ENCODE data around the gene IGF2BP3.
"Not testable (repeated sequence)": the region's sequence is repeated elsewhere in the genome, so short reads cannot be mapped to it uniquely, and the experiment has no call there.

Gene IGF2BP3

DNA sequence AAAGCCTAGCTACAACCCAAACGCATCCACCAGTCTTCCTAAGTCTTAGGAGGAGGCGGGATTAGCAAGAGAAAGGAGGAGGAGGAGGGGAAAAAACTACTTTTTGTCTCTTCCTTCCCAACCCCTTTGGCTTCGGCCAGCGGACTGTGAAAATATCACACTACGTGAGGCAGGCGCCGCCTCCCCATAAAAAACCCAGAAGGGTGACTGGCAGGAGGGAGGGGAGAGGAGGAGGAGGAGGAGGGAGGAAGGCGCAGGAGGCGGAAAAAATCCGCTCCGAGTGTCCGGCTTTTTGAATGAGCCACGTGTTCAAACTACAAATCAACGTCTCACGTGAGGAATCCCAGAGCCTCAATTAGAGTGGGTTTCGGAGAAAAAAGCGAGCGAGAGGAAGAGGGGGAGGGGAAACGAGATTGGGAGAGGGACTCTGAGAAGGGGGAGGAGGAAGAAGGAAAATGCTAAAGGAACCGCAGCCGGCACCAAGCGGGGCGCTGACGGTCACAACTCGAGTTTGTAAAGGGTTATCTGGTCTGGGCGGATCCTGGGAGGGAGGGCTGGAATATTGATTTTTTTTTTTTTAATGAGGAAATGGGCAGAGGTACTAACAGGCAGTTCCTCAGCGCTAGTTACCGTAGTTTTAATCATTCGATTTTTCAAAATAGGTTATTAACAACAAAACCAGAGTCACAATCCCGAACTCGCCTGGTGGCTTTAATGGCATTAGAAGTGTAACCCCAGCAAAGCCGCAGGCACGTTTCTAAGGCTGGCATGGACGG is at the start of gene IGF2BP3:
IGF2BP3 (minus strand) TSS at position 162 of the 776 bp plus-strand sequence. CDS start 381 bp downstream, outside the sequence.
- no peak for ATAC-seq

DNA sequence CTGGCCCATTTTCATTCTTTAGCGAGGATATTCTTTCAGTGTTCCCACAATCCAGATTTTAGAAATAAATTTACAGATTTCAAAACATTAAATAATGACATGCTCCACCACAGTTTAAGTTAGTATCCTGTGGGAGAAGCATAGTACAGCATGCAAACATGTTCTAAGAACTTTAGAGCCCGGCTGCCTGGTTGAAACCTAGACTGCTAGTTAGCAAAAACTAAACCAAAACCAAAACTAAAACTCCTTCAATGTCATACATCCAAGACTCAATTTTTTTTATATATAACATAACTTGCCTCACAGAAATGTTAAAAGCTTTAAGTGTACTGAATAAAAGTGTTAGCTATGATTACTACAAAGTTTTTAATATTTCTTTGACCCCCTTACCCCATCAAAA is 44.5 kb upstream of the IGF2BP3 start:
- peak; percentile 55 to 85 for ATAC-seq

DNA sequence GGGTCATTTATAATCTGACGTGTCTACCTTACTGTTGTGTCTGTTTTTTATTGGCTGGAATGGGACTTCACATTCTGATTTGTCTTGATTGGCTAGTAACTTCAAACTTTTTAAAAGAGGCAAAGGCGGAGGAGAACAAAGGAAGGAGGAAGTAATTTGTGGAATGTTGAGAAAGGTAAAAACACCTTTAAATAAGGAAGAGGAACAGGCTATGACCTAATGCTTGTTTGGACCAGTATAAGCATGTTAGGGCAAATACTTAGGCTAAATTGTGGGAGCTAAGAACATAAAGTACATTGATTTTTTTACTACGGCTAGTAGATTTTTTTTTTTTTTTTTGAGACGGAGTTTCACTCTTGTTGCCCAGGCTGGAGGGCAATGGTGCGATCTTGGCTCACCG is 43.5 kb upstream of the IGF2BP3 start:
- ATAC-seq: not testable (repeated sequence)

DNA sequence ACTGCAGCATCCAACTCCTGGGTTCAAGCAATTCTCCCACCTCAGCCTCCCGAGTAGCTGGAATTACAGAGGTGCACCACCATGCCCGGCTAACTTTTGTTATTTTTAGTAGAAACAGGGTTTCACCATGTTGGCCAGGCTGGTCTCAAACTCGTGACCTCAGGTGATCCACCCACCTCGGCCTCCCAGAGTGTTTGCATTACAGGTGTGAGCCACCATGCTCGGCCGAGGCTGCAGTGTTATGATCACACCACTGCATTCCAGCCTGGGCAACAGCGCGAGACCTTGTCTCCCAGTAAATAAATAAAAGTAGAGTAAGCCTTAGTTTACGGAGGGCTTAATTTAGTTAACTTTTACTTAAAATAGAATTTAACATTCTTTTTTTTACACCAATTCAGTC is 23.7 kb upstream of the IGF2BP3 start:
- ATAC-seq: no peak

DNA sequence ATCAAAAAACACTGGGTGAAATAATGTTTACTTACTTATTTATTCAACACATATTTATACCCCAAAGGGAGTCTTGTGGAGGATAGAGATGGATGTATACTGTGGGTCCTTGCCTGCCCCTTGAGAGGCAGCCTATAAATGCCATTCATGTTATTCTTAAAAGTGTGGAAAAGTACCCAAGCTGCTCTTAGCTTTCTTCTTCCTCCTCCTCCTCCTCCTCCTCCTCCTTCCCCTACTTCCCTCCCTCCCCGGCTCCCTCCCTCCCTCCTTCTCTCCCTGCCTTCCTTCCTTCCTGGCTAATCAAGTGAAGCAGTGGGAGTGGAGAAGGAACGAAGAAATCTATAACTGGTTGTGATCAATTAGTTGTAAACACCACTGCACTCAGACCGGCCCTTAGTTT is 21.2 kb upstream of the IGF2BP3 start:
- no peak for ATAC-seq

DNA sequence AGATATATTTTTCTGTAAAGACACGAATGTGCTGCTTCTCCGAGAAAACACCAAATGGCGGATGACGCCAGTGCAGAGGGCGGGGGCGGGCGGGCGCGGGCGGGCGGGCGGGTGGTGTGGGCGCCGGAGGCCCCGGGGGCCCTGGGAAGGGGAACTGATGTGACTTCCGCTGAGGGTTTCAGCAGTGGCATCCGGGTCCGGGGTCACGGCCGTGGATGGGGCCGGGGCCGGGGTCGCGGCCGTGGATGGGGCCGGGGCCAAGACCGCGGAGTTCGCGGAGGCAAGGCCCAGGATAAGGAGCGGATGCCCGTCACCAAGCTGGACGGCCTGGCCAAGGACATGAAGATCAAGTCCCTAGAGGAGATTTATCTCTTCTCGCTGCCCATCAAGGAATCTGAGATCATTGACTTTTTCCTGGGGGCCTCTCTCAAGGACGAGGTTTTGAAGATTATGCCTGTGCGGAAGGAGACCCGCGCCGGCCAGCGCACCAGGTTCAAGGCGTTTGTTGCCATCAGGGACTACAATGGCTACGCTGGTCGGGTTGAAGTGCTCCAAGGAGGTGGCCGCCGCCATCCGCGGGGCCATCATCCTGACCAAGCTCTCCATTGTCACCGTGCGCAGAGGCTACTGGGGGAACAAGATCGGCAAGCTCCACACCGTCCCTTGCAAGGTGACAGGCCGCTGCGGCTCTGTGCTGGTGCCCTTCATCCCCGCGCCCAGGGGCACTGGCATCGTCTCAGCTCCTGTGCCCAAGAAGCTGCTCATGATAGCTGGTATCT is 20.3 kb upstream of the IGF2BP3 start:
- peak; percentile 73 to 86 for ATAC-seq

DNA sequence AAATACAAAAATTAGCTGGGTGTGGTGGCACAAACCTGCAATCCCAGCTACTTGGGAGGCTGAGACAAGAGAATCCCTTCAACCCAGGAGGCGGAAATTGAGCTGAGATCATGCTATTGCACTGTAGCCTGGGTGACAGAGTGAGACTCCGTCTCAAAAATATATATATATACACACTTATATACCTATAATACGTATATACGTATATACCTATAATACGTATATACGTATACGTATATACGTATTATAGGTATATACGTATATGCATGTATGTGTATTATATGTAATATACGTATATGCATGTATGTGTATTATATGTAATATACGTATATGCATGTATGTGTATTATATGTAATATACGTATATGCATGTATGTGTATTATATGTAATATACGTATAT is 18.4 kb upstream of the IGF2BP3 start:
- not testable (repeated sequence) for ATAC-seq

DNA sequence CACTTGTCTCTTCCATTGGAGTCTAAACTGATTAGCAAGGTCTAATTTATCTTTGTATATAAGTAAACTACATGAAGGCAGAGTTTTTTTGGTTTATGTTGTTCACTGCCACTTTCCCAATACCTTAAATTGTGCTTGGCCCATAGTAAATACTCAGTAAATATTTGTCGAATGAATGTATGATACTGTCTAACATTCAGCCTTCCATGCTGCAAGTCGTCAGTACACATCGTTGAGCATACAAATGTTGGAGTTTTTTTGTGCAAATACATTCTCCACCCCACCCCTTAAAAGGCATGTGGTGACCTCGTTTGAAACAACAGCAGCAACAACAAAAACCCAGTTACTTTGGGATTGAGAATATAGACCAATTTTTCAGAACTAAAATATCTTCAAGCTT is 17.4 kb upstream of the IGF2BP3 start:
- no peak for ATAC-seq

DNA sequence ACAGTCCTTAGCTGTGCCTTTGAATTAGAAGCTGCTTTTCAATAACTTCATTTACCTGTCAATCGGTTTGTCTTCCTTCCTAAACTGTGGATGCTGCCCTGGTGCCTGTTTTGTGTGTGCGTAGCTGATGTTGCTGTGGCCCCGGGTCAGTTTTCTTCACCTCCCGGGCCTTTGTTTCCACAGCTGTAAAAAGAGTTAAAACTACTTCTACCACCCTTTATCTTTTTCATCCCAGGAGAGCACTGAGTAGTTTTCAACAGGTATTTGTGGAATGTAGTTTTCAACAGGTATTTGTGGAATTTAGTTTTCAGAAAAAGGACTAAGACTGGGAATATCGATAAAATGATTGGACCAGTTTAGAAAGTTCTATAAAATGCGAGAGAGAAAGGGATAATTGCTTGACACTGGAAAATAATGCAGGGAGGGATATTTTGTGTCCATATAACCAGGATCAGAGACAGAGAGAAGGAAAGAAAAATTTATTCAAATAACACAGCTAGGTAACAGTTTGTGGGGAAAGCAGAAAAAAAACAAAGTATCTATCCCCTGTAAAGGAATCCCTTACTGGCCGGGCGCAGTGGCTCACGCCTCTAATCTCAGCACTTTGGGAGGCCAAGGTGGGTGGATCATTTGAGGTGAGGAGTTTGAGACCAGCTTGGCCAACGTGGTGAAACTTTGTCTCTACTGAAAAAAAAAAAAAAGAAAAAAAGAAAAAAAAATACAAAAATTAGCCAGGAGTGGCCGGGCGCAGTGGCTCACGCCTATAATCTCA is 15.9 kb upstream of the IGF2BP3 start:
- no peak for ATAC-seq

DNA sequence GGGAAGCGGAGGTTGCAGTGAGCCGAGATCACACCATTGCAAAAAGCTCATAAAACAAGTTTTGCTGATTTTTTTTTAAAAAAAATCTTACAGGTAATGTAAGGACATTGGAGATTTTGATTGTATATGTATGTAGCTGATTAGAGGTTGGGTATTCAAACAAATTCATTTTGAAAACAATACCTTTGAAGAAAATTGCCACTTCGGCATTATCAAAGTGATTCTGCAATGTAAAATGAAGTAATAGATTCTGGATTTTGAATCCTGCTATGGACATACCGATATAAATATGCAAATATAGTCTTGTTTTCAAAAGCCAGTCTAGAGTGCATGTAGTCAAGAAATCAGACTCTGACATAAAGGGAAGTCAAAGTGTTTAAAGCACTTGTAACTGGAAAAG is 12.4 kb upstream of the IGF2BP3 start:
- ATAC-seq: no peak

DNA sequence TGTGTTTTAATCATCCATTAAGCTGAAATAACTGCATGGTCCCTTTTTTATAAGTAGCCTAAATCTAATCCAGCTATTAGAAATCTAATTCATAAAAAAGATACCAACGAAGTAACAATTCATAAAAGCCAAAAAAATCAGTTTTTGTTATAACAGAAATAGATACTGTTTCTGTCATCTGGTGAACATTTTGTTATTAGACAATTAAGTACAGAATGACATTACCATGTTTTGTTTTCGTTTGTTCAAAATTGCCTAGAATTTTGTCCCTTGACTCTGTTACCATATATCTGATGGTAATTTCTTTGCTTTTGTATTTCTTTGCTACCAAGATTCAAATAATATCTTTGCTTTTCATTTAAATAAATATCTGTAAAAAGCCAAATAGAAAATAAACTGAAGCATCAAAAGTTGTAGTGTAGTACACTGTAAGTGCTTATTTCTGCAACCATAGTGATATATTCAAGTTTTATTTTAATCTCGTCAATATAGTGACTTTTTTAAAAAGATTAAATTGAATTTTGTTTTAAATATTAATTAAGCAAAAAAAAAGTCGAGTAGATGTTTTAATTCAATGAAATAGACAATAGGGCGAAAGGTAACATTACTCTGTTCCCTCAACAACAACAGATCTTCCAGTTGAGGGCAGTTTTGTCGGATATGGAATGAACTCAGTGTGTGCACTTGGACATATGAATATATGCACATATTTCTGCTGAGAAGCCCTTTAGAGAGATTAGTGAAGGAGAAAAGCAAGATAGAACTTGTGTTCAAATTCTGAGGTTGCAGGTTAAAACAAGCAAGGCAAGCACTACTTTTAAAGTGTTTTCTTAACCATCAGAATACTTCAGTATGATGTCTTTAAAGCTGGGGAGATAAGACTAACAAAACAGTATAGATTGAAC is 7.9 kb upstream of the IGF2BP3 start:
- no peak for ATAC-seq

DNA sequence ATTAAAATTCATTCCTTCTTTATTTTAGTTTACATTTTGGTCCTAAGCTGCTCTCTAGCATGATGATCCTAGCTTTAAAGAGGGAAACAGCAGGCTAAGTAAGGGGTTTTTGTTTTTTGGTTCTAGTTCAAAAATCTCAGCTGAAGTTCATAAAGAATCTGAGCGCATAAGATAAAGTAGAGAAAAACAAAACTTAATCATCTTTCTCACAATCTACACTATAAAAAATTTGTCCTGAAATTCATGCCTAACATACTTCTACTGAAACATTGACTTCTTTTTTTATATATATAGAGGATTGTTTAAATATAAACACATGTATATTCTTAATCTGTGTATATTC is 6.8 kb upstream of the IGF2BP3 start:
- no peak for ATAC-seq

DNA sequence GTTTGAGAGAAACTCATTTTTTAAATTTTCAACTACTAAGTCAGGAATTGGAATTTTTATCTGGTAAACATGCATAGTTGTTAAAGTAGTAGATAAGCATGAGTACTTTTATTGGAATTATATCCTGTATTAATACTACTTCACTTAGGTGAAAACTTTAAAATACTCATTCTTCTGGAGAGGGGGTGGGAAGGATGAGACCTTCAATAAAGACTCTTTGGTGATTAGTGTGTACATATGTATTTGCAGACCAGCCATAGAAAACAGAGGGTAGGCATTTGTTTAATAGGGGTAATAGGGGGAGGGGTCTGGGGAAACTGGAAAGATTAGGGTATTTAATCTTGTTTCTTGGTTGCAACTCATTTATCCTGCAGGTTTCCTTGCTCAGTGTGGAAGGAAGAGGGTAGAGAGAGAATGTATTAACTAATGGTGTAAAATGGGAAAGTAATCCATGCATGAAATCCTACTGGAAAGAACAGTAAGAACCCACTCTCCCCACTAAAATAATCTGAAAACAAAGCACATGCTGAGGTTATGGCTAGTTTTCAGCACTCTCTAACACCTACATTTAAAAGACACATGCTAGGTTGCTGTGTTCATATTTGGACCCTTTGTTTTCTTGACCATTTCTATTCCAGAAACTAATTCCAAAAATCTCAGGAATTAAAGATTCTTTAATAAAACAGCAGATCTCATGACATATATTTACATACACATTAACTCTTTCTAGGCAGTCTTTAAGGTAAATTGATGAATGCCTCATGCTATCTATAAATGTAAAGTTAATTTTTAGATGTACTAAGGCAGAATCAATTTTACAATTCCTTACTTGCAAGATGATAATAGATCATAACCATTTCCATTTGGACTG is 6.2 kb upstream of the IGF2BP3 start:
- no peak for ATAC-seq

DNA sequence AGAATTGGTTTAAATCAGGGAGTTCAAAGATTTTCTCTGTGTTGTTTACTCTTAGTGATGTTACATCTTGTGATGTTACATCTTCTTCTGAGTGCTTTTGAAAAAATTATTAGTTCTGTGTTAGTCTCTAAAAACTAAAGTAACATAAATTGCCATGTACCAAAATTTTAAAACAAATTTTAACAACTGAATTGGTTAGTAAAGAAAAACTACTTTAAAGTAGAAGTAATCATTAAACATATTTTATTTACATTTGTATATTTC is 5.2 kb upstream of the IGF2BP3 start:
- ATAC-seq: no peak

DNA sequence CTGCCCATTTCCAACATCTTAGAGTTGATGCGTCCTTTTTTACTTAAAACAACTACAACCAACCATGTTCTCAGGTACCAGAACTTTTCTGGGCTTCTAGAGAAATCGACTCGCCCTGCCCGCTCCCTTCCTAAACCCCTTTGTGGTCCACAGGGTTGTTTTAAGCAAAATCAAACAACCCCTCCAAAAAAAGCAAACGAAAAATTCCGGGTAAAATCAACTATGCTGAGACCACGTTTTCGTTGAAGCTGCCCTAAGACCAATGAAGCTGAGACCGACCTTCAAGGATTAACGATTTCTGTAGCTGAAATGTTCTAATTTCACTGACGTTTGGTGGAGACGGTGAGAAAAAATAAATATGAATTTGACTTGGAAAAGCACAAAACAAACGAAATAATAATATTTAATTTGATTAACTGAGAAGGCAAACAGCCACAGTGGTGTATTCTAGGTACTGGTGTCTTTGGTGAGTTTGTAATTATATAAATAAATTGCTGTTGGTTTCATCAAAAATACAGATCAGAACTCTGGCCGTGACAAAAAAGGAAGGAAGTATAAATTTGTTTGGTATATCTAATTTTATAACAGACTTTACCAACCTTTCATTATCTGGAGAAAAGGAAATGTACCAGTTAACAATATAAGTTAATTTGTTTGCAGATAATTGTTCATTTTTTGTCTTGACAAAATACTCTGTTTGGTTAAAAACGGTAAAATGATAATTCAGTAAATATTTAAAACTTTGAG is 4.7 kb upstream of the IGF2BP3 start:
- ATAC-seq: no peak

DNA sequence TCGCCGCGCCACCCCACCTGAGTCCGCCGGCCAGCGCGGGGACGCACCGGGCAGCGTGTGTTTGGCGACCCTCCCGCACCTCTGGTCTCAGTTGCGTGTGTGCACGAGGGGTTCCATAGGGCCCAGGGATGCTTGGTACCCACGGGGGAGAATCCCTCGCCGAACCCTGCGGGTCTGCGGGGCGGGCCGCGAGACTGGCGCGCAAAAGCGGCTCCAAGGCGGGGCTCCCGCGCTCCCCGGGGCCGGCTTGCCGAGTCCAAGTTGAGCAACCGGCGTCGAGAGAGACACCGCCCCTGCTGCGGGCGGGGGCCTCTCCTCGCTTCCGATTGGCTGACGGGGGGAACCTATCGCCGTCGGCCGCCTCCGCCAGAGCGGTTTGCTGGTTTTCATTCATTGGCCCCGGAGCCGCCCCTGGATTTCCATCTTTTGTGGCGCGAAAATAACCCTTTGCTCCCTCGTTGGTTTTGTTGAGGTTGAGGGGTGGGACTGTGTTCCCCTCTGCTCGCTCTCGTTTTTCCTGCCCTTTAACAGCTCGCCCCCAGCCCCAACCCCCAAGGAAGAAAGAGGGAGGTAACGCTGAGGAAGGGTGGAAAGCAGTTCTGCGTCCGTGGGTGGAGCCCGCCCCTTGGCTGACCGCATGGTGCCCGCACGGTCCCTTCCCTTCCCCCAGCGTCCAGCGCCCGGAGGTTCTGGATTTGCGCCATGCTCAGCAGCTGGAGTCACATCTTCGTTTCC is 4.0 kb upstream of the IGF2BP3 start:
- ATAC-seq: peak; percentile 56 to 73

DNA sequence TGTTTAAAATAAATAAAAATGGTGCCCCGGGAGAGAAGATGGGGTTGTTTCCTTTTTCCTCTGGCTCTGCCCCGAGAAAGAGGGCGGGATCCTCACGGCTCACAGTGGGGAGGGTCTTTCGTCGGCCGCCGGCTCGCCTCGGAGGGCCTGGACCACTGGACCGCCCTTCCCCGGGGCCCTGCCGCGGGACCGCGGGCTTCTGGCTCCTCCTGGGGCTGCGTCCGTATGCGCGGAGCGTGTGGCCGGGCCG is 3.5 kb upstream of the IGF2BP3 start:
- no peak for ATAC-seq

DNA sequence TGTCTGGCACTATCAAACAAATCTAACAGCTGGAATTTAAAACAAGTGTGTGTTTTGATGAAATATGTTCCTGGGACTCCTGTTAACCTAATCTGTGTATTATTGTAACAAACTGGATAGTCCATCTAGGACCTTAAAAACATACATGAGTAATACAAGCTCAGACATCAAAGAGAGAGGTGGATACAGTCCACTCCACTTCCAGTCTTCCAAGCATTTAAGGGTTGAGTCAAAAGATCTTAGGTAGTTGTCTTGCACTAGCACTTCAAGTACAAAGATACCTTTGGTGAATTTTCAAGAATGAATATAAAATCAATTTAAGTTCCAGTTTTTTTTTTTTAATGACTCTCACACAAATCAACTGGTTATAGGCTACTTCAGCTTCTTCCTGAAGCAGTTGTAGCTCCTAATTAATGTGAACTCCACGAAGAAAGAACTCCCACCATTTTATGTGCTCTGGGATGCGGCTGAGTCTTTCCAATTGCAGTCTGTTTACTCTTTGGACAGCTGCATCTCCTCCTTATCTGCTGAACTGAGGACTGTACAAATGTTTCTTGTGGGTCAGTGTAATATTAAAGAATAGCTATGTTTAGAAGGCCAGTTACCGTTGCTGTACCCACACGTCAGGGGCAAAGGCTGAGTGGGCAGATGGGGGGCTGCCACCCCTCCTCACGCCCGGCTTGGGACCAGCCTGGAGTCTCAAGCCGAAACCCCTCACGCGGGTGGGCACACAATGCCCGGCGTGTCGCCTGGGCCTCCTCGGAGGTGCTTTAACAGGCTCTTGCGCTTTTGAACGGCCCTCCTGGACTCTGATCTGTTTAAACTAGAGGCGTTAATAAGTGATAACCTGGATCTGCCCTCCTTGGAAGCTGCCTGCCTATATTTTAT is 2.9 kb upstream of the IGF2BP3 start:
- ATAC-seq: no peak

DNA sequence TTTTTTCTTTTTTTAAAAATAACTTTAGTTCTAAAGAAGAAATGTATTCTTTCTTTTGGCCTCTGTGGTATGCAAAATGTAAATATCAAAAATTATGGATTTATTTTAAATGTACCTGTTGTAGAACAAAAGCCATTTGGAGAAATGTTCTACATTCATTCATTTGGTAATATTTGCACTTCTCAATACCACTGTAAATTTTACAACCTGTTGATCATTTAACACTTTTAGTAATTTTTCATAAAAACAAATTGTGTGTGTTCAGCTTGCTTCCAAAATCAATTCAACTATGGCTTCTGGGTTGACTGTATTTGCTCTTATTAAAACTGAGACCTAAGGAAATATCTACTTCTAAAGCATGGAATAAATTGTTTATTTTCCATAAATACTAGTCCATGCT is 2.3 kb upstream of the IGF2BP3 start:
- ATAC-seq: no peak

DNA sequence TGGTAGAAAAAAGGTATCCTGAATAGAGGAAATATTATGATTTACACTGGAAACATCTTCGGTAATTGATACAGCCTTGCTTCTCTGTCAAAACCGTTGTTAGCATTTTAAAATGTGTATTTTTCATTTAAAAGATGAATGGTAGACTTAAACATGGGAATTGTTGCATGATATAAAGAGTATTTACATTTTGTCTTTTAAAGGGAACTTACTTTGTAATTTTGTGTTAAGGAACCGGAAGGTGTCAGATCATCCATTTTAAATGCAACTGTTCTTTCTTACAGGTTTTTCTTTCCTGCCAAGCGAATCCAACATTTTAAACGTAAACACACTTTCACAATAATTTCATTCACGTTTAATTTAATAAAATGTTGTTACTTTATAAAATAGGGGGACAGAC is 1.8 kb upstream of the IGF2BP3 start:
- ATAC-seq: no peak

Measured in activated CD4-positive, CD25-positive, alpha-beta regulatory T cell treated with anti-CD3 and anti-CD28 coated beads, Interleukin-2, amount 50 U/mL, for 24 hours (primary cell).